Rectal smooth muscle tissue (tissue), 1 donor: ENCODE measurements around the gene GSTM1.
"Not testable (repeated sequence)": the region's sequence is repeated elsewhere in the genome, so short reads cannot be mapped to it uniquely, and the experiment has no call there.

Experiments used
- H3K27ac ChIP-seq: one replicate; pipeline ENCODE4 v1.7.0; 2013; ENCODE audit warnings: low read depth, low read length, inconsistent platforms
- H3K27me3 ChIP-seq: one replicate; pipeline ENCODE4 v1.7.0; 2013; ENCODE audit warnings: low read length; ENCODE audit not compliant: control insufficient read depth, insufficient read depth
- H3K36me3 ChIP-seq: one replicate; pipeline ENCODE4 v1.7.0; 2013; ENCODE audit warnings: low read length; ENCODE audit not compliant: control insufficient read depth, insufficient read depth
- H3K4me1 ChIP-seq: one replicate; pipeline ENCODE4 v1.7.0; 2013; ENCODE audit warnings: low read length; ENCODE audit not compliant: control insufficient read depth, insufficient read depth
- H3K4me3 ChIP-seq: one replicate; pipeline ENCODE4 v1.7.0; 2013; ENCODE audit warnings: low read length
- H3K9ac ChIP-seq: one replicate; pipeline ENCODE4 v1.7.0; 2013; ENCODE audit warnings: low read length

GSTM1 gene

GRCh38 chr1:109652402-109652801 is 35.2 kb upstream of the GSTM1 start:
- peaks cover 2% of the 10 kb centered on the region for H3K27me3 ChIP-seq
- no peak overlapping the region for H3K9ac ChIP-seq
- no peak overlapping the region for H3K27ac ChIP-seq
- H3K4me3 ChIP-seq, result no peak overlapping the region
- peaks cover 7% of the 10 kb centered on the region for H3K4me1 ChIP-seq
- H3K36me3 ChIP-seq, result no peaks in the 10 kb centered on the region

GRCh38 chr1:109653306-109653705 is 34.3 kb upstream of the GSTM1 start:
- Histone ChIP-seq H3K36me3 (no peaks in the 10 kb centered on the region), H3K4me1 (peaks cover 7% of the 10 kb centered on the region), H3K4me3 (no peak overlapping the region), H3K9ac (no peak overlapping the region), H3K27me3 (peaks cover 2% of the 10 kb centered on the region), H3K27ac (no peak overlapping the region)

GRCh38 chr1:109654519-109654918 is 33.1 kb upstream of the GSTM1 start:
- H3K27ac ChIP-seq, result no peak overlapping the region
- peaks cover 2% of the 10 kb centered on the region for H3K27me3 ChIP-seq
- peaks cover 7% of the 10 kb centered on the region for H3K4me1 ChIP-seq
- H3K9ac ChIP-seq, result no peak overlapping the region
- no peak overlapping the region for H3K4me3 ChIP-seq
- peaks cover 1% of the 10 kb centered on the region for H3K36me3 ChIP-seq

- peak within 1 kb of the TSS; percentile 95 for H3K9ac ChIP-seq
These were observed 31.8 kb upstream of the GSTM1 start, which contains the start of gene GSTM4 for GRCh38 chr1:109655615-109656519. Gene GSTM4 (plus strand): TSS chr1:109656099. CDS start chr1:109656390, 291 bp downstream.

GRCh38 chr1:109657395-109657794 is 30.2 kb upstream of the GSTM1 start:
- no peak overlapping the region for H3K9ac ChIP-seq
- peaks cover 7% of the 10 kb centered on the region for H3K4me1 ChIP-seq
- no peak overlapping the region for H3K27ac ChIP-seq
- peaks cover 2% of the 10 kb centered on the region for H3K27me3 ChIP-seq
- peaks cover 8% of the 10 kb centered on the region for H3K36me3 ChIP-seq
- H3K4me3 ChIP-seq, result no peak overlapping the region

More at GRCh38 chr1:109655615-109656519, 31.8 kb upstream of the GSTM1 start, which contains the start of gene GSTM4:
- Histone ChIP-seq H3K36me3 (peaks cover 5% of the 10 kb centered on the region), H3K27me3 (peaks cover 2% of the 10 kb centered on the region), H3K4me1 (peaks cover 7% of the 10 kb centered on the region), H3K27ac (peak within 1 kb of the TSS; percentile 91), H3K4me3 (peak within 1 kb of the TSS; percentile 89)

GRCh38 chr1:109657970-109658369 is 29.6 kb upstream of the GSTM1 start:
- H3K4me3 ChIP-seq, result no peak overlapping the region
- H3K27ac ChIP-seq, result no peak overlapping the region

GRCh38 chr1:109658533-109659042 is 29.0 kb upstream of the GSTM1 start:
- Histone ChIP-seq H3K4me1 (peaks cover 7% of the 10 kb centered on the region), H3K36me3 (peaks cover 8% of the 10 kb centered on the region), H3K27ac (no peak overlapping the region), H3K4me3 (no peak overlapping the region), H3K27me3 (peaks cover 2% of the 10 kb centered on the region), H3K9ac (no peak overlapping the region)

More at GRCh38 chr1:109657970-109658369, 29.6 kb upstream of the GSTM1 start:
- H3K4me1 ChIP-seq, result peaks cover 7% of the 10 kb centered on the region
- H3K9ac ChIP-seq, result no peak overlapping the region
- peaks cover 2% of the 10 kb centered on the region for H3K27me3 ChIP-seq
- H3K36me3 ChIP-seq, result peaks cover 8% of the 10 kb centered on the region

- H3K36me3 ChIP-seq, result peaks cover 8% of the 10 kb centered on the region
- peaks cover 7% of the 10 kb centered on the region for H3K4me1 ChIP-seq
- H3K27ac ChIP-seq, result no peak overlapping the region
- H3K4me3 ChIP-seq, result no peak overlapping the region
- H3K9ac ChIP-seq, result no peak overlapping the region
- H3K27me3 ChIP-seq, result peaks cover 2% of the 10 kb centered on the region
These were observed 28.5 kb upstream of the GSTM1 start for GRCh38 chr1:109659145-109659544.

GRCh38 chr1:109659997-109660690 is 27.5 kb upstream of the GSTM1 start:
- Histone ChIP-seq H3K27ac (no peak overlapping the region), H3K4me1 (peaks cover 4% of the 10 kb centered on the region), H3K36me3 (peaks cover 8% of the 10 kb centered on the region), H3K27me3 (no peaks in the 10 kb centered on the region), H3K4me3 (no peak overlapping the region), H3K9ac (no peak overlapping the region)

GRCh38 chr1:109660691-109661026 is 27.0 kb upstream of the GSTM1 start:
- not testable (repeated sequence) for H3K27ac ChIP-seq, H3K9ac ChIP-seq

GRCh38 chr1:109661391-109661790 is 26.2 kb upstream of the GSTM1 start:
- no peak overlapping the region for H3K9ac ChIP-seq
- H3K36me3 ChIP-seq, result peaks cover 8% of the 10 kb centered on the region
- H3K4me1 ChIP-seq, result no peaks in the 10 kb centered on the region
- no peak overlapping the region for H3K27ac ChIP-seq
- H3K4me3 ChIP-seq, result no peak overlapping the region
- H3K27me3 ChIP-seq, result no peaks in the 10 kb centered on the region

More at GRCh38 chr1:109660691-109661026, 27.0 kb upstream of the GSTM1 start:
- not testable (repeated sequence) for H3K4me1 ChIP-seq, H3K4me3 ChIP-seq, H3K36me3 ChIP-seq, H3K27me3 ChIP-seq

- no peak overlapping the region for H3K27ac ChIP-seq
- H3K9ac ChIP-seq, result no peak overlapping the region
- peaks cover 5% of the 10 kb centered on the region for H3K36me3 ChIP-seq
- no peaks in the 10 kb centered on the region for H3K27me3 ChIP-seq
- H3K4me3 ChIP-seq, result no peak overlapping the region
- H3K4me1 ChIP-seq, result peaks cover 3% of the 10 kb centered on the region
These were observed 22.9 kb upstream of the GSTM1 start for GRCh38 chr1:109664671-109665070.
